ENCODE measurements around the gene KLC1. TPM values are rescaled to one million over a fixed set of nuclear protein-coding genes. Genes with fewer than 3 reads are reported as not detected.
A peak's percentile ranks its signal among the peaks of the same experiment; 100 is the strongest.

The KLC1 gene
- total RNA-seq, 2 donors from 2014 or later, result 199 to 292 TPM

- Histone ChIP-seq H3K27me3 (no peaks in the 10 kb centered on the region), H3K4me1 (peaks cover 22% of the 10 kb centered on the region), H3K4me3 (no peak overlapping the region), H3K36me3 (replicated peaks in 1 of 2; ENCODE audit: insufficient read depth in 1 of 2, low read depth in 2 of 2) (peaks cover 10 to 22% of the 10 kb centered on the region in 2 donors), H3K9me3 (no peaks in the 10 kb centered on the region), H3K27ac (peak overlapping the region in 2 of 4 donors; percentile 12 to 29)
- intact Hi-C loops (cut with DNase I), result no loop called here
- 67 to 77% methylated on average over 6 of the region's 6 CpGs for WGBS, 2 donors
- ATAC-seq (no peak), DNase-seq (no peak)
- TF ChIP-seq CTCF (IDR thresholded peaks at IDR 0.05), result no peak
- no peak for TF ChIP-seq POLR2A (IDR thresholded peaks at IDR 0.05)
These were observed 25.6 kb downstream of the KLC1 start for GRCh38 chr14:103654619-103655018.

GRCh38 chr14:103656031-103656755, 27.2 kb downstream of the KLC1 start:
- 60 to 69% methylated on average over 4 of the region's 4 CpGs for WGBS, 2 donors
- H3K27me3 ChIP-seq, result no peaks in the 10 kb centered on the region
- ATAC-seq (no peak), DNase-seq (no peak)
- H3K9me3 ChIP-seq, result no peaks in the 10 kb centered on the region
- intact Hi-C loops (cut with DNase I), result no loop called here
- peaks cover 10 to 29% of the 10 kb centered on the region in 2 donors for H3K36me3 ChIP-seq (replicated peaks in 1 of 2; ENCODE audit: insufficient read depth in 1 of 2, low read depth in 2 of 2)
- H3K4me1 ChIP-seq, result peaks cover 19% of the 10 kb centered on the region
- no peak overlapping the region for H3K27ac ChIP-seq
- TF ChIP-seq CTCF (IDR thresholded peaks at IDR 0.05) (no peak), POLR2A (IDR thresholded peaks at IDR 0.05) (no peak)
- no peak overlapping the region for H3K4me3 ChIP-seq

- no peak for TF ChIP-seq CTCF (IDR thresholded peaks at IDR 0.05)
- no peak for TF ChIP-seq POLR2A (IDR thresholded peaks at IDR 0.05)
- intact Hi-C loops (cut with DNase I), result no loop called here
- no peak overlapping the region for H3K4me3 ChIP-seq
- no peak for ATAC-seq
- no peak overlapping the region for H3K27ac ChIP-seq
- 75 to 80% methylated on average over 1 of the region's 1 CpG for WGBS, 2 donors
- H3K27me3 ChIP-seq, result no peaks in the 10 kb centered on the region
- no peak for DNase-seq
- no peaks in the 10 kb centered on the region for H3K9me3 ChIP-seq
- peaks cover 14% of the 10 kb centered on the region for H3K4me1 ChIP-seq
- peaks cover 10 to 31% of the 10 kb centered on the region in 2 donors for H3K36me3 ChIP-seq (replicated peaks in 1 of 2; ENCODE audit: insufficient read depth in 1 of 2, low read depth in 2 of 2)
These were observed 27.7 kb downstream of the KLC1 start for GRCh38 chr14:103656756-103657133.

- H3K9me3 ChIP-seq, result no peaks in the 10 kb centered on the region
- peaks cover 12% of the 10 kb centered on the region for H3K4me1 ChIP-seq
- intact Hi-C loops (cut with DNase I), result no loop called here
- H3K36me3 ChIP-seq (replicated peaks in 1 of 2; ENCODE audit: insufficient read depth in 1 of 2, low read depth in 2 of 2), result peaks cover 10 to 34% of the 10 kb centered on the region in 2 donors
- H3K4me3 ChIP-seq, result no peak overlapping the region
- DNase-seq (peak in 1 of 4 donors; percentile 14), ATAC-seq (no peak)
- 77 to 81% methylated on average over 13 of the region's 13 CpGs for whole genome bisulfite sequencing, 2 donors
- H3K27me3 ChIP-seq, result no peaks in the 10 kb centered on the region
- H3K27ac ChIP-seq, result no peak overlapping the region
- TF ChIP-seq POLR2A (IDR thresholded peaks at IDR 0.05), result no peak
- no peak for TF ChIP-seq CTCF (IDR thresholded peaks at IDR 0.05)
These were observed 28.5 kb downstream of the KLC1 start for GRCh38 chr14:103657471-103657870.

- Histone ChIP-seq H3K9me3 (no peaks in the 10 kb centered on the region), H3K4me3 (no peak overlapping the region), H3K27me3 (no peaks in the 10 kb centered on the region), H3K27ac (no peak overlapping the region), H3K36me3 (replicated peaks in 1 of 2; ENCODE audit: insufficient read depth in 1 of 2, low read depth in 2 of 2) (peaks cover 18 to 33% of the 10 kb centered on the region in 2 donors), H3K4me1 (no peaks in the 10 kb centered on the region)
- TF ChIP-seq POLR2A (IDR thresholded peaks at IDR 0.05), result no peak
- no peak for TF ChIP-seq CTCF (IDR thresholded peaks at IDR 0.05)
- ATAC-seq, result no peak
- no peak for DNase-seq
- intact Hi-C loops (cut with DNase I), result no loop called here
- 90 to 95% methylated on average over 7 of the region's 7 CpGs for WGBS, 2 donors
These were observed 30.6 kb downstream of the KLC1 start for GRCh38 chr14:103659631-103660030.
